GM19023 (cell line): ENCODE data around the gene COA5.

Experiments
- ATAC-seq: cut with Tn5 transposase; IDR thresholded peaks from one replicate; pipeline ENCODE4 v1.9.1; 2021; ENCODE audit warnings: mild to moderate bottlenecking, moderate library complexity; ENCODE audit not compliant: unreplicated experiment

Gene COA5

DNA sequence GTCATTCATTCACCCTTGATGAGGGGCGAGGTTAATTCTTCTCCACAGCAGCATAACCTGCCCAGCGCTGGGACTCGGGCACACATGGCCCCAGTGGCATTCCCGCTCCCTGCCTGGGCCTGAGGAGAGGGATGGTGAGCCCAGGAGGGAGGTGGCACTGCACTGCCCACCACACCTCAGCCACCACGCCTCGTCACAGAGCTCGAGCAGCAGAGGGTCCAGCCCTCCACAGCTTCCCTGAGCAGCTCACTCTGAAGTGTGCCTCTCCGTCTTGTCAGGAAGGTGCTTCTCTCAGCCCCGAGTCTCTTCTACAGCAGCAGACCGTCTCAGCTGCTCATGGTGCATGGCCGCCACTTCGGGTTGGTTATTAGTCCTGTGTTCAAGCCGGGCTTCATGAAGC lies 34.9 kb downstream of the COA5 start:
- no peak for ATAC-seq

GRCh38 chr2:98572676-98573075 lies 35.6 kb downstream of the COA5 start:
- no peak for ATAC-seq

DNA sequence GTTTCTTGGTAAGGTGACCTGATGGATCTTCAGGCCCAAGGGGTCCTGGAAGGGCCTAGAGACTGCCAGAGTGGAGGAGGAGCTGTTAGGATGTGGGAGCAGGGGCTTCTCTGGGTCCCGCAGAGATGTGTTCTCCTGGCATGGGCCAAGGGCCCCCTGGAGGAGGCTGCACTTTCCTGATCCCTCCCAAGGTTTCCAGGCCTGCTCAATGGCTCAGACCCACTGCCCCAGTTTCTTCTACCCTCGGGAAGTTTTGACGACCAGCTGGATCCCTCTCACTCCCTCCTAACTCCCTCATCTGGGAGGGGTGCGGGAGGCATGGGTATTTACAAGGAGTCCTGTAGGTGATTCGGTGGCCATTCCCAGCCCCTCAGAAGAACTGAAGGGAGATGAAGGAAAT lies 36.1 kb downstream of the COA5 start:
- ATAC-seq = no peak

DNA sequence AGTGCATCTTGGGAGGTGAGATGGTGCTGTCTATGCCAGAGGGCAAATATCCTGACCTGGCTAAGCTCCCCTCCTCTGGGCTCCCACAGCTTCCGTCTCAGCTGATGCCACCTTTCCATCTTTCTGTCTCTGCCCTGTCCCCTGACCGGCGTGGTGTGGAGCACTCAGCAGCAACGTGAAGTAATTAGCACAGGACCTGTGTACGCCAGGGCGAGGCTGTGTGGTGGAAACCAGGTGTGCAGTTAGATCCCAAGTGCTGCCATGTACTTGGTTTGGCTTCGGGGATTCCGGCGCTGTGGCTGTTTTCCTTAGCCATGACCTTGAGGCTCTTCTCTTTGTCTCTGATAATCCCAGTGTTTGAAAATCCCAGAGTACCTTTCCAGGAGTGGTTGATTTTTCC lies 36.5 kb downstream of the COA5 start:
- ATAC-seq = no peak

DNA sequence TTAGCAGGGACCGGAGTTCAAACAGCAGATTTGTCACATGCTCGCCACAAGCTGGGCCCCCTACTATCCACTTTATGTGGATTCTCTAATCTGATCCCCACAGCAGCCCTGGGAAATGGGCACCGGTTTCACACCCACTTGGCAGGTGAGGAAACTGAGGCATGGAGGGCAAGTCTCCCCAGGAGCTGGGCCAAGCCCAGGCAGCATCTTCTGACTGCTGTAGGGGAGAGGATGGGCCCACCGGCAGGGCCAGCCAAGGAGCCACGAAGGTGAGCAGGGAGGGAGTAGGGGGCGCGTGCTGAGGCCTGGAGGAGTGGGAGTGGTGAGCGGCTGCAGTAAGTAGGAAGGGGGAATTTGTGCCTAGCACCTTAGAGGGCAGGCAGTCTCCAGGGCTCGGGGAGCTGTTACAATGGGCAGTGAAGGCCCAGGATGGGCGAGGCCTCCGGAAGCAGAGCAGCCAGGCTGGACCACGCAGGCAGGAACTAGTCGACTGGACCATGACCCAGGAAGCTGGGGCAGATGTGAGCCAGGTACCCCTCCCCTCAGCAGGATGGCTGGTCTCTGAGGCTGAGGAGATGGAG lies 37.1 kb downstream of the COA5 start:
- ATAC-seq = no peak

DNA sequence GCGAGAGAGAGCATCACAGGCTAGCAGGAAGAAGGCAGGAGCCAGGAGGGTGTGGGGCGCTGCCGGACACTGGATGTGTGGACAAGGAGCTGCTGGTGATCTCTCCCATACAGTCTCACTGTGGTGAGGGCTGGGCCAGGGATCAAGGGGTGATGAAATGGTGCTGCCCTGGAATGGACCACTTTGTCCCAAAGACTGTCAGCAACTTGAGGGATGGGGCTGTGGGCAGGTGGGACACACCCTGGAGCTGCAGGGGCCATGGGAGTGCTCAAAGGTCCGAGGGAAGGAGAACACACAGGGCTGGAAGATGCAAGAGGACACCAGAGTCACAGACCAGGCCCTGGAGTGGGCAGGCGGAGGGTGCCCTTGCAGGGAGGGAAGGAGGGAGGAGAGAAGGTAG lies 38.0 kb downstream of the COA5 start:
- no peak for ATAC-seq

GRCh38 chr2:98569915-98570314 lies 38.4 kb downstream of the COA5 start:
- no peak for ATAC-seq

GRCh38 chr2:98569197-98569793 lies 39.0 kb downstream of the COA5 start:
- ATAC-seq = no peak

GRCh38 chr2:98568161-98568956 lies 40.0 kb downstream of the COA5 start:
- ATAC-seq = no peak

DNA sequence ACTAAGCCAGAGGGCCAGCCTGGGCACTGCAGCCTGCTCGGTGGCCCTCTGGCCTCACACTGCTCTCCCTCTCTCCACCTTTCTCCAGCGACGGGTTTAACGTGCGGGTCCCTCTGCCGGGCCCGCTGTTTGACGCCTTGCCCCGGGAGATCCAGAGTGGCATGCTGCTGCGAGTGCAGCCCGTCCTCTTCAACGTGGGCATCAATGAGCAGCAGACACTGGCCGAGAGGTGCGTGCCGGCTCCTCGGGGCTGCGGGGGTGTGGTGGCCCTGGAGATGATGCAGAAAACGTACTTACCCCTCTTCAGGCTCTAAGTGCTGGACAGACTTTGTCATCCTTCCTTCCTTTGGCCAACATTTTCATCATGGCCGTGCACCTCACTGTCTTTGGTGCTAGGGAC lies 42.4 kb downstream of the COA5 start:
- no peak for ATAC-seq

GRCh38 chr2:98565286-98565860 lies 42.9 kb downstream of the COA5 start:
- ATAC-seq = no peak

- no peak for ATAC-seq
Observed at GRCh38 chr2:98564541-98565132, 43.7 kb downstream of the COA5 start.

DNA sequence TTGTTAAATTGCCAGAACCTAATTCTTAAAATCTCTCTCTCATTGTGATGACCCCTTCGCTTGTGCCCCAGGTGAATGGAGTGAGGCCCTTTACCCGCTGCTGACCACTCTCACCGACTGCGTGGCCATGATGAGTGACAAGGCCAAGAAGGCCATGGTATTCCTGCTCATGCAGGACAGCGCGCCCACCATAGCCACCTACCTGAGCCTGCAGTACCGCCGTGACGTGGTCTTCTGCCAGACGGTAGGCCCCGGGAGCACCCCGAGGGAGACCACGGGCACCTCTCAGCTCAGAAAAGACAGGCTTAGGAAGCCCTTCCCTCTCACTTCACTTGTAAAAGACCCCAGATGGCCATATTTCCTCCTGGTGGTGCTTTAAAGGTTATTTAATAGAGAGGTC lies 44.9 kb downstream of the COA5 start:
- no peak for ATAC-seq

GRCh38 chr2:98561902-98562695 lies 46.2 kb downstream of the COA5 start:
- ATAC-seq = no peak

DNA sequence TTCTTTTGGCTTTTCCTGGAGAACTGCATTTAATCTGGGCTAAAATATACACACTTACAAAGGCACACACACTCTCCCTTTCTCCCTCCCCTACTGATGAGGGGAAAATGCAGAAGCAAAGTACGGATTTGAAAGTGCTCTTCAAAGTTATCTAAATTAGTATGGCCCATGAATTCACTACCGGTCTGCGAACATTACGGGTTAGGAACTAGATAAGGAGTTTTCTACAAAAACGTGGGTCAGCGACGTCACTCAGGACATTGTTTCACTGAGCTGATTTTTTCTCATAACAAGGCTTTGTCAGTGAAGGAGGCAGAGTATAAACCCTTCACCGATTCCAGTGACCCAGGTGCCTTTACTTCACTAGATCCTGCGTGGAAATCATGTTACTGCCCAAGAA lies 47.3 kb downstream of the COA5 start:
- ATAC-seq = no peak

- no peak for ATAC-seq
Observed at GRCh38 chr2:98560256-98560771, 48.0 kb downstream of the COA5 start.

GRCh38 chr2:98559581-98559980 lies 48.7 kb downstream of the COA5 start:
- ATAC-seq = no peak

- no peak for ATAC-seq
Observed at GRCh38 chr2:98558852-98559530, 49.3 kb downstream of the COA5 start.

DNA sequence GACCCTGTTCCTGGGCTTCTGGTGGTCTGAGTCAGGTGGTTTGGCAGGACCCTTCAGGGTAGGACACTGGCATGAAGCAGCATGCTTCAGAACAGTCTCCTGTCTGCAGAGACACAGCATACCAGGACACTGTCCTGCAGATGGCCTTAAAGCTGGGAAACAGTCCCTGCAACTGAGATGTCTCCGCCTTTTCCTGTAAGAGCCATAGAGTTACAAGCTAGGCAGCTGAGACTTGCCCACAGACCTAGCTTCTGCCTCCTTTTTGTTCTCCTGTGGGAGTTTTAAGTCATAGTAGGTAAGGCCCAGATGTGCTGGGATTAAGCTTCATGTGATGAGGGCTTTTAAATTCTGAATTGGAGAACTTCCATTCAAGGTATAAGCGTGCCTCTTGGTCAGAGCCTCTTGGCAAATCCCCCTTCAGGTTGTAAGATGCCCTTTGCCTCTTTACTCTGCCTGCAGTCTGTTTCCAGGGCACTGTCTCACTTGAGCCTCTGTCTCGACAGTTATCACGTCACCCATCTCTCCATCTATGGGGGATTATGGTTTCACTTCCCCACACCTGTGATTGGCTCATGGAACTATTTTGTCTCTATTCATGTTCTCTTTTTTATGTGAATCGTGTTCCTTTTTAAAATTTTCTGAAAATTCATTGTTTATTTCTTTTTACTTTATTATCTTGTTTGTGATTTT lies 51.8 kb downstream of the COA5 start:
- ATAC-seq = peak; percentile 56
